Measurements from ENCODE around the gene GAGE10. TPM values are rescaled to one million over a fixed set of nuclear protein-coding genes. Genes with fewer than 3 reads are reported as not detected.
"Not testable (repeated sequence)": the region's sequence is repeated elsewhere in the genome, so short reads cannot be mapped to it uniquely, and the experiment has no call there.

The GAGE10 gene
- total and polyA plus RNA-seq, 4 experiments from 2014 or later = not detected

GRCh38 chrX:49321737-49322136, 18.3 kb downstream of the GAGE10 start, which contains the start of gene GAGE12J:
TSS of gene GAGE12J (plus strand) at chrX:49322037. CDS start at chrX:49323194, 1,157 bp downstream.
- POLR2A ChIA-PET (ENCODE audit: partially characterized antibody); H3K4me1 Mint-ChIP-seq; CTCF ChIA-PET (ENCODE audit: partially characterized antibody); DNase-seq; H3K9me3 Mint-ChIP-seq; H3K27ac Mint-ChIP-seq; H3K4me3 Mint-ChIP-seq; H3K9me3 ChIP-seq (ENCODE audit: control insufficient read depth in 1 of 2, low read length in 2 of 2); H3K27ac ChIP-seq (ENCODE audit: low read depth, low read length); H3K4me3 ChIP-seq (ENCODE audit: low read length in 2 of 2); H3K27me3 ChIP-seq (ENCODE audit: insufficient read depth, low read length); H3K4me1 ChIP-seq (ENCODE audit: insufficient read depth, low read length); H3K36me3 Mint-ChIP-seq; H3K36me3 ChIP-seq (ENCODE audit: insufficient read depth, low read length); H3K27me3 Mint-ChIP-seq; intact Hi-C loops (cut with micrococcal nuclease): not testable (repeated sequence)

DNA sequence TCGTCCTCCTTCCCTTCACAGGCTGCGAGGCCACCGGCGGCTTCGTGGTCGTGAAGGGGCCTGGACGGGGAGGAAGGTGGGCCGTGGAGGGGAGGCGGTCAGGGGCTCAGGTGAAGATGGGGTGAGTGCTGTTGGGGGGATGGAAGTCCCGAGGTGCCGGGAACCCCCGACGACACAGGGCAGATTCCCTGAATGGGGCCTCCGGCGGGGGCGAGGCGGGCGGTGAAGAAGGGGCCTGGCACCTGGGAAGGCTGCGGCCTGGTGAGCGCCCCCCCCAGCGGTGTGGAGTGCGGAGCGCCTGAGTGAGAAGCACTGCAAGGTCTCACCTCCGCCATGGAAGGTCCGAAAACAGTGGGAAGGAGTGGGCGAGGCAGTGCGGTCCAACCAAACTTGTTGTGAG, 18.8 kb downstream of the GAGE10 start:
- H3K27me3 ChIP-seq (ENCODE audit: insufficient read depth, low read length); H3K4me1 Mint-ChIP-seq; H3K27me3 Mint-ChIP-seq; H3K4me1 ChIP-seq (ENCODE audit: insufficient read depth, low read length); POLR2A ChIA-PET (ENCODE audit: partially characterized antibody); CTCF ChIA-PET (ENCODE audit: partially characterized antibody); H3K9me3 ChIP-seq (ENCODE audit: control insufficient read depth in 1 of 2, low read length in 2 of 2); H3K4me3 Mint-ChIP-seq; H3K4me3 ChIP-seq (ENCODE audit: low read length in 2 of 2); H3K36me3 Mint-ChIP-seq; H3K9me3 Mint-ChIP-seq; intact Hi-C loops (cut with micrococcal nuclease); H3K27ac ChIP-seq (ENCODE audit: low read depth, low read length); H3K27ac Mint-ChIP-seq; DNase-seq; H3K36me3 ChIP-seq (ENCODE audit: insufficient read depth, low read length): not testable (repeated sequence)

GRCh38 chrX:49323735-49324134, 20.3 kb downstream of the GAGE10 start:
- intact Hi-C loops (cut with micrococcal nuclease); H3K4me3 Mint-ChIP-seq; H3K36me3 Mint-ChIP-seq; H3K27me3 Mint-ChIP-seq; H3K27ac Mint-ChIP-seq; CTCF ChIA-PET (ENCODE audit: partially characterized antibody); H3K4me1 Mint-ChIP-seq; H3K9me3 ChIP-seq (ENCODE audit: control insufficient read depth in 1 of 2, low read length in 2 of 2); H3K9me3 Mint-ChIP-seq; DNase-seq; POLR2A ChIA-PET (ENCODE audit: partially characterized antibody); H3K27ac ChIP-seq (ENCODE audit: low read depth, low read length); H3K27me3 ChIP-seq (ENCODE audit: insufficient read depth, low read length); H3K4me1 ChIP-seq (ENCODE audit: insufficient read depth, low read length); H3K36me3 ChIP-seq (ENCODE audit: insufficient read depth, low read length); H3K4me3 ChIP-seq (ENCODE audit: low read length in 2 of 2): not testable (repeated sequence)

- POLR2A ChIA-PET (ENCODE audit: partially characterized antibody); H3K4me3 Mint-ChIP-seq; H3K27ac Mint-ChIP-seq; H3K4me1 Mint-ChIP-seq; H3K27ac ChIP-seq (ENCODE audit: low read depth, low read length); CTCF ChIA-PET (ENCODE audit: partially characterized antibody); H3K4me1 ChIP-seq (ENCODE audit: insufficient read depth, low read length); intact Hi-C loops (cut with micrococcal nuclease); DNase-seq; H3K36me3 ChIP-seq (ENCODE audit: insufficient read depth, low read length); H3K36me3 Mint-ChIP-seq; H3K9me3 ChIP-seq (ENCODE audit: control insufficient read depth in 1 of 2, low read length in 2 of 2); H3K9me3 Mint-ChIP-seq; H3K4me3 ChIP-seq (ENCODE audit: low read length in 2 of 2); H3K27me3 Mint-ChIP-seq; H3K27me3 ChIP-seq (ENCODE audit: insufficient read depth, low read length): not testable (repeated sequence)
Observed at GRCh38 chrX:49330421-49330820, 27.0 kb downstream of the GAGE10 start.

DNA sequence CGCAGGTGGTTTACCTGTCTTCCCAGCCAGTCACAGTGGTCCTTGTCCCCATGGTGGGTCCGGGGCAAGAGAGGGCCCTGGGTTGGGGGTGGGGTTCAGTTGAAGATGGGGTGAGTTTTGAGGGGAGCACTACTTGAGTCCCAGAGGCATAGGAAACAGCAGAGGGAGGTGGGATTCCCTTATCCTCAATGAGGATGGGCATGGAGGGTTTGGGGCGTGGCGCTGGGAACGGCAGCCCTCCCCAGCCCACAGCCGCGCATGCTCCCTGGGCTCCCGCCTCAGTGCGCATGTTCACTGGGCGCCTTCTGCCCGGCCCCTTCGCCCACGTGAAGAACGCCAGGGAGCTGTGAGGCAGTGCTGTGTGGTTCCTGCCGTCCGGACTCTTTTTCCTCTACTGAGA, 27.8 kb downstream of the GAGE10 start, which contains the start of gene GAGE13:
TSS of gene GAGE13 (plus strand) at position 301 of the 400 bp plus-strand sequence. CDS start 1,156 bp downstream, outside the sequence.
- H3K36me3 Mint-ChIP-seq; H3K36me3 ChIP-seq (ENCODE audit: insufficient read depth, low read length); H3K27me3 ChIP-seq (ENCODE audit: insufficient read depth, low read length); H3K9me3 ChIP-seq (ENCODE audit: control insufficient read depth in 1 of 2, low read length in 2 of 2); H3K9me3 Mint-ChIP-seq; H3K4me3 ChIP-seq (ENCODE audit: low read length in 2 of 2); intact Hi-C loops (cut with micrococcal nuclease); H3K4me1 ChIP-seq (ENCODE audit: insufficient read depth, low read length); DNase-seq; POLR2A ChIA-PET (ENCODE audit: partially characterized antibody); H3K27ac Mint-ChIP-seq; H3K4me3 Mint-ChIP-seq; H3K27me3 Mint-ChIP-seq; CTCF ChIA-PET (ENCODE audit: partially characterized antibody); H3K4me1 Mint-ChIP-seq; H3K27ac ChIP-seq (ENCODE audit: low read depth, low read length): not testable (repeated sequence)

DNA sequence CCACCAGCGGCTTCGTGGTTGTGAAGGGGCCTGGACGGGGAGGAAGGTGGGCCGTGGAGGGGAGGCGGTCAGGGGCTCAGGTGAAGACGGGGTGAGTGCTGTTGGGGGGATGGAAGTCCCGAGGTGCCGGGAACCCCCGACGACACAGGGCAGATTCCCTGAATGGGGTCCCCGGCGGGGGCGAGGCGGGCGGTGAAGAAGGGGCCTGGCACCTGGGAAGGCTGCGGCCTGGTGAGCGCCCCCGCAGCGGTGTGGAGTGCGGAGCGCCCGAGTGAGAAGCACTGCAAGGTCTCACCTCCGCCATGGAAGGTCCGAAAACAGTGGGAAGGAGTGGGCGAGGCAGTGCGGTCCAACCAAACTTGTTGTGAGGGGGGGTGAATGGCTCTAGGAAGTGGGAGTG, 28.4 kb downstream of the GAGE10 start:
- H3K4me1 ChIP-seq (ENCODE audit: insufficient read depth, low read length); DNase-seq; H3K4me1 Mint-ChIP-seq; H3K9me3 Mint-ChIP-seq; H3K27ac Mint-ChIP-seq; POLR2A ChIA-PET (ENCODE audit: partially characterized antibody); intact Hi-C loops (cut with micrococcal nuclease); H3K9me3 ChIP-seq (ENCODE audit: control insufficient read depth in 1 of 2, low read length in 2 of 2); H3K27me3 ChIP-seq (ENCODE audit: insufficient read depth, low read length); H3K36me3 ChIP-seq (ENCODE audit: insufficient read depth, low read length); H3K4me3 ChIP-seq (ENCODE audit: low read length in 2 of 2); H3K36me3 Mint-ChIP-seq; H3K4me3 Mint-ChIP-seq; CTCF ChIA-PET (ENCODE audit: partially characterized antibody); H3K27me3 Mint-ChIP-seq; H3K27ac ChIP-seq (ENCODE audit: low read depth, low read length): not testable (repeated sequence)

GRCh38 chrX:49341449-49341848, 38.0 kb downstream of the GAGE10 start:
- POLR2A ChIA-PET (ENCODE audit: partially characterized antibody); H3K27me3 ChIP-seq (ENCODE audit: insufficient read depth, low read length); H3K9me3 Mint-ChIP-seq; H3K9me3 ChIP-seq (ENCODE audit: control insufficient read depth in 1 of 2, low read length in 2 of 2); H3K4me3 Mint-ChIP-seq; CTCF ChIA-PET (ENCODE audit: partially characterized antibody); H3K27ac Mint-ChIP-seq; H3K4me1 Mint-ChIP-seq; H3K27me3 Mint-ChIP-seq; intact Hi-C loops (cut with micrococcal nuclease); H3K4me1 ChIP-seq (ENCODE audit: insufficient read depth, low read length); H3K4me3 ChIP-seq (ENCODE audit: low read length in 2 of 2); DNase-seq; H3K27ac ChIP-seq (ENCODE audit: low read depth, low read length); H3K36me3 Mint-ChIP-seq; H3K36me3 ChIP-seq (ENCODE audit: insufficient read depth, low read length): not testable (repeated sequence)

DNA sequence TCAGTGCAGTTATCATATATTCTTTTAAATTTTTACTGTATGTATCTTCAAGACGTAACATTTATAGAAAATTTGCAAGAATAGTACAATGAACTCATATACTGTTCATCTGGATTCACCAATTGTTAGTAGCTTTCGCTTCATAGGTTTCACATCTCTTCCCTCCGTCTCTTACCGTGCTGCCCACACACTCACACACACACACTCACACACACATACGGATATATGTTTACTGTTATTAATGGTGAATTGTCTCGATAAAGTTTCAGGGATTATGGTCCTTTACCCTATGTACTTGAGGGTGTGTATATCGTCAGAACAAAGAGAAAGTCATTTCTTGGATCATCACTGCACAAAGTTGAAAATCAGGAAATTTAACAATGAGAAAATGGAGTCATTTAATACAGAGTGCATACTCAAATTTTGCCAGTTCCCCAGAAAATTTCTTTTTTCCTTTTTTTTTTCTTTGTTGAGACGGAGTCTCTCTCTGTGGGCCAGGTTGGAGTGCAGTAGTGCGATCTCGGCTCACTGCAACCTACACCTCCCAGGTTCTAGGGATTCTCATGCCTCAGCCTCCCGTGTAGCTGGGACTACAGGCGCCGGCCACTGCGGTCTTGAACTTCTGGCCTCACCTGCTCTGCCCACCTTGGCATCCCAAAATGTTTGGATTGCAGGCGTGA, 41.2 kb downstream of the GAGE10 start:
- H3K4me1 ChIP-seq (ENCODE audit: insufficient read depth, low read length); H3K9me3 Mint-ChIP-seq; H3K36me3 Mint-ChIP-seq; POLR2A ChIA-PET (ENCODE audit: partially characterized antibody); H3K9me3 ChIP-seq (ENCODE audit: control insufficient read depth in 1 of 2, low read length in 2 of 2); H3K4me3 Mint-ChIP-seq; CTCF ChIA-PET (ENCODE audit: partially characterized antibody); H3K4me3 ChIP-seq (ENCODE audit: low read length in 2 of 2); H3K36me3 ChIP-seq (ENCODE audit: insufficient read depth, low read length); H3K27ac Mint-ChIP-seq; H3K27ac ChIP-seq (ENCODE audit: low read depth, low read length); intact Hi-C loops (cut with micrococcal nuclease); H3K27me3 Mint-ChIP-seq; DNase-seq; H3K4me1 Mint-ChIP-seq; H3K27me3 ChIP-seq (ENCODE audit: insufficient read depth, low read length): not testable (repeated sequence)

Measured in CD4-positive, alpha-beta memory T cell (primary cell).